Ovary (tissue), 9 donors: ENCODE measurements around the gene GSG1L2. TPM values are rescaled to one million over a fixed set of nuclear protein-coding genes. Genes with fewer than 3 reads are reported as not detected.
A peak's percentile ranks its signal among the peaks of the same experiment; 100 is the strongest.

ENCODE experiments used
- DNase-seq, 5 donors: peaks; one replicate each; pipeline ENCODE4 v3.0.0-alpha.2; 2019 to 2020
- H3K27ac ChIP-seq, 2 donors: fragments of 200-600 bp; one replicate each; pipeline versions ENCODE4 v1.5.1 to v1.8.0; 2019 to 2022
- H3K27me3 ChIP-seq: fragments of 200-600 bp; one replicate; pipeline ENCODE4 v1.8.0; 2022
- H3K36me3 ChIP-seq: fragments of 200-600 bp; sonication (generic); one replicate; pipeline ENCODE4 v1.5.1; 2019
- H3K4me1 ChIP-seq: one replicate; pipeline ENCODE4 v1.8.1; 2013; ENCODE audit warnings: mild to moderate bottlenecking, moderate library complexity; ENCODE audit not compliant: insufficient read depth
- H3K4me3 ChIP-seq: fragments of 200-600 bp; sonication (generic); one replicate; pipeline ENCODE4 v1.5.1; 2017
- H3K9me3 ChIP-seq, 2 donors: fragments of 200-600 bp in 1 of 2; sonication (generic) in 1 of 2; one replicate each; pipeline versions ENCODE4 v1.5.1 to v1.8.1; 2013 to 2019; ENCODE audit warnings: mild to moderate bottlenecking in 1 of 2, moderate library complexity in 1 of 2
- CTCF ChIP-seq, 3 donors: fragments of 450-650 bp in 2 of 3; fragments of 200-600 bp in 1 of 3; IDR thresholded peaks; one replicate each; pipeline versions ENCODE4 v1.5.1 to v1.8.0; 2016 to 2022; ENCODE audit warnings: antibody characterized with exemption in 3 of 3, mild to moderate bottlenecking in 1 of 3
- EP300 ChIP-seq: sonication (generic); formaldehyde crosslinking; IDR thresholded peaks from one replicate; pipeline ENCODE4 v1.6.1; 2017; ENCODE audit warnings: antibody characterized with exemption
- POLR2A ChIP-seq: fragments of 450-650 bp; IDR thresholded peaks from one replicate; pipeline ENCODE4 v1.6.1; 2017; ENCODE audit warnings: antibody characterized with exemption, mild to moderate bottlenecking, moderate library complexity
- WGBS, 3 donors: extraction: QIAGEN DNeasy Blood & Tissue Kit in 1 of 3; methylation state at CpG; one replicate each; pipeline versions ENCODE4 v1.1.5 to v1.1.7; 2013 to 2017; 5-methylcytosine and 5-hydroxymethylcytosine counted together
- intact Hi-C, 4 donors: fragments of 100-400 bp; cut with DNase I; formaldehyde crosslinking; loops; one replicate each; pipeline versions ENCODE4 v1.11.0 to v1.15.1; 2022 to 2023
- polyA plus RNA-seq, 2 donors: library from polyadenylated mRNA; stranded (reverse); fragments of 200-250 nt in 1 of 2; fragments of 350-450 nt in 1 of 2; fragmentation: Illumina TruSeq in 1 of 2; extraction: RNeasy Lipid Tissue Mini Kit (QIAGEN cat#74804) in 1 of 2; gene quantifications; one replicate each; pipeline ENCODE4 v1.2.3, GENCODE V29; 2013 to 2014
- total RNA-seq, 7 donors: library from RNA; depleted of rRNA in 2 of 7; stranded (reverse); fragments of >200 nt in 2 of 7; fragmentation: NEBNext Ultra II Directional in 3 of 7; extraction: Animal tissue kit (Norgen Biotek cat#: 25700) in 3 of 7; gene quantifications; one replicate each; pipeline versions ENCODE4 v1.1.0 to v1.2.4, GENCODE V29; 2016 to 2023
- donor health status: DM: no; HTN: no; CAD: no; lungs with moderate emphysema.
- donor health status: DM: no; HTN: no; CAD: no.
- donor health status: Bipolar disorder and iron deficiency.
- donor health status: DM: yes; HTN: yes; CAD: no.
- donor health status: DM: no; HTN: no; CAD: no.
- donor health status: DM: yes; HTN: yes; CAD: no.

The GSG1L2 gene
- total and polyA plus RNA-seq, 9 donors, result not detected

GRCh38 chr17:9830711-9831110, 8.8 kb upstream of the GSG1L2 start:
- TF ChIP-seq CTCF (IDR thresholded peaks at IDR 0.05), result no peak
- no peak for TF ChIP-seq POLR2A
- TF ChIP-seq EP300, result no peak
- no peaks in the 10 kb centered on the region for H3K36me3 ChIP-seq
- no peaks in the 10 kb centered on the region for H3K9me3 ChIP-seq
- intact Hi-C loops, result no loop called here
- no peaks in the 10 kb centered on the region for H3K27me3 ChIP-seq
- no peak overlapping the region for H3K27ac ChIP-seq
- 78 to 82% (median 80%) methylated on average over 2 of the region's 2 CpGs for WGBS, 3 donors
- H3K4me1 ChIP-seq, result peaks cover 6% of the 10 kb centered on the region
- no peak overlapping the region for H3K4me3 ChIP-seq
- no peak for DNase-seq

GRCh38 chr17:9829343-9829742, 7.5 kb upstream of the GSG1L2 start:
- 13 to 42% (median 16%) methylated on average over 2 of the region's 2 CpGs for WGBS, 3 donors
- Histone ChIP-seq H3K4me1 (peaks cover 6% of the 10 kb centered on the region), H3K27ac (peak overlapping the region in 1 of 2 donors; percentile 56), H3K27me3 (no peaks in the 10 kb centered on the region), H3K4me3 (no peak overlapping the region), H3K9me3 (no peaks in the 10 kb centered on the region), H3K36me3 (no peaks in the 10 kb centered on the region)
- intact Hi-C loops, result no loop called here
- TF ChIP-seq CTCF (IDR thresholded peaks at IDR 0.05) (no peak), POLR2A (no peak), EP300 (no peak)
- no peak for DNase-seq

- intact Hi-C loops, result no loop called here
- peaks cover 6% of the 10 kb centered on the region for H3K4me1 ChIP-seq
- TF ChIP-seq CTCF (IDR thresholded peaks at IDR 0.05) (no peak), POLR2A (no peak), EP300 (no peak)
- H3K27me3 ChIP-seq, result no peaks in the 10 kb centered on the region
- H3K9me3 ChIP-seq, result no peaks in the 10 kb centered on the region
- DNase-seq, result peak in 1 of 5 donors; percentile 47
- WGBS, 3 donors, result 7 to 11% (median 9%) methylated on average over 13 of the region's 13 CpGs
- no peak overlapping the region for H3K27ac ChIP-seq
- no peaks in the 10 kb centered on the region for H3K36me3 ChIP-seq
- no peak overlapping the region for H3K4me3 ChIP-seq
Measured at GRCh38 chr17:9828296-9829295, 6.7 kb upstream of the GSG1L2 start.

GRCh38 chr17:9825641-9826150, 3.8 kb upstream of the GSG1L2 start, which contains the start of gene GLP2R:
GLP2R (plus strand) TSS chr17:9825924; CDS start chr17:9826064, 140 bp downstream.
- DNase-seq, result no peak
- Histone ChIP-seq H3K4me1 (peaks cover 6% of the 10 kb centered on the region), H3K9me3 (no peaks in the 10 kb centered on the region), H3K27me3 (no peaks in the 10 kb centered on the region), H3K4me3 (no peak within 1 kb of the TSS), H3K36me3 (no peaks in the 10 kb centered on the region), H3K27ac (no peak within 1 kb of the TSS)
- intact Hi-C loops, result no loop called here
- 69 to 74% (median 72%) methylated on average over 21 of the region's 21 CpGs for WGBS, 3 donors
- TF ChIP-seq CTCF (IDR thresholded peaks at IDR 0.05) (no peak), EP300 (no peak), POLR2A (no peak)
